RWPE1 (cell line): ENCODE data around the gene ARV1.
"Not testable (repeated sequence)": the region's sequence is repeated elsewhere in the genome, so short reads cannot be mapped to it uniquely, and the experiment has no call there.

Experiments
- CTCF ChIA-PET: fragments of 350-600 bp; sonication (Branson Sonifier 250); formaldehyde crosslinking; extraction: SDS; loops from one replicate; lab custom pipeline; 2021; lab: Yijun Ruan, JAX
- POLR2A ChIA-PET: fragments of 400-600 bp; formaldehyde crosslinking; extraction: SDS; loops from one replicate; lab custom pipeline; 2020; ENCODE audit warnings: antibody characterized with exemption; ENCODE audit not compliant: low non-redundant PET; lab: Yijun Ruan, JAX
- DNase-seq: peaks from one replicate; pipeline ENCODE4 v3.0.0; 2012; ENCODE audit warnings: low spot score
- H3K27ac ChIP-seq: fragments of 450-650 bp; 2 replicates; pipeline ENCODE4 v1.5.1; 2017
- TF ChIP-seq, protein P1 (sequence below): fragments of 450-650 bp; conservative IDR thresholded peaks from 2 replicates; pipeline ENCODE4 v1.5.1; 2017; ENCODE audit warnings: low read depth, mild to moderate bottlenecking

The ARV1 gene

GRCh38 chr1:230992100-230992774, 13.3 kb downstream of the ARV1 start:
- ChIA-PET POLR2A (no interaction called here), CTCF (no interaction called here)
- no peak for DNase-seq
- TF ChIP-seq, protein P1, sequence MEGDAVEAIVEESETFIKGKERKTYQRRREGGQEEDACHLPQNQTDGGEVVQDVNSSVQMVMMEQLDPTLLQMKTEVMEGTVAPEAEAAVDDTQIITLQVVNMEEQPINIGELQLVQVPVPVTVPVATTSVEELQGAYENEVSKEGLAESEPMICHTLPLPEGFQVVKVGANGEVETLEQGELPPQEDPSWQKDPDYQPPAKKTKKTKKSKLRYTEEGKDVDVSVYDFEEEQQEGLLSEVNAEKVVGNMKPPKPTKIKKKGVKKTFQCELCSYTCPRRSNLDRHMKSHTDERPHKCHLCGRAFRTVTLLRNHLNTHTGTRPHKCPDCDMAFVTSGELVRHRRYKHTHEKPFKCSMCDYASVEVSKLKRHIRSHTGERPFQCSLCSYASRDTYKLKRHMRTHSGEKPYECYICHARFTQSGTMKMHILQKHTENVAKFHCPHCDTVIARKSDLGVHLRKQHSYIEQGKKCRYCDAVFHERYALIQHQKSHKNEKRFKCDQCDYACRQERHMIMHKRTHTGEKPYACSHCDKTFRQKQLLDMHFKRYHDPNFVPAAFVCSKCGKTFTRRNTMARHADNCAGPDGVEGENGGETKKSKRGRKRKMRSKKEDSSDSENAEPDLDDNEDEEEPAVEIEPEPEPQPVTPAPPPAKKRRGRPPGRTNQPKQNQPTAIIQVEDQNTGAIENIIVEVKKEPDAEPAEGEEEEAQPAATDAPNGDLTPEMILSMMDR = no peak
- H3K27ac ChIP-seq = no peak overlapping the region

- DNase-seq = no peak
- TF ChIP-seq, protein P1 = no peak
- no peak overlapping the region for H3K27ac ChIP-seq
- ChIA-PET CTCF (no interaction called here), POLR2A (no interaction called here)
Observed at GRCh38 chr1:230994860-230995259, 16.0 kb downstream of the ARV1 start.

- TF ChIP-seq, protein P1 = no peak
- no peak for DNase-seq
- CTCF ChIA-PET = no interaction called here
- POLR2A ChIA-PET = no interaction called here
- no peak overlapping the region for H3K27ac ChIP-seq
Observed at GRCh38 chr1:231000201-231000600, 21.3 kb downstream of the ARV1 start.

GRCh38 chr1:231000639-231001038, 21.7 kb downstream of the ARV1 start:
- no peak overlapping the region for H3K27ac ChIP-seq
- TF ChIP-seq, protein P1 = no peak
- ChIA-PET CTCF (no interaction called here), POLR2A (no interaction called here)
- no peak for DNase-seq

GRCh38 chr1:231001892-231002291, 23.0 kb downstream of the ARV1 start:
- ChIA-PET CTCF (no interaction called here), POLR2A (no interaction called here)
- TF ChIP-seq, protein P1 = no peak
- DNase-seq = no peak
- no peak overlapping the region for H3K27ac ChIP-seq

- H3K27ac ChIP-seq, DNase-seq, POLR2A ChIA-PET, CTCF ChIA-PET: not testable (repeated sequence)
Observed at GRCh38 chr1:231007535-231007934, 28.6 kb downstream of the ARV1 start.

DNA sequence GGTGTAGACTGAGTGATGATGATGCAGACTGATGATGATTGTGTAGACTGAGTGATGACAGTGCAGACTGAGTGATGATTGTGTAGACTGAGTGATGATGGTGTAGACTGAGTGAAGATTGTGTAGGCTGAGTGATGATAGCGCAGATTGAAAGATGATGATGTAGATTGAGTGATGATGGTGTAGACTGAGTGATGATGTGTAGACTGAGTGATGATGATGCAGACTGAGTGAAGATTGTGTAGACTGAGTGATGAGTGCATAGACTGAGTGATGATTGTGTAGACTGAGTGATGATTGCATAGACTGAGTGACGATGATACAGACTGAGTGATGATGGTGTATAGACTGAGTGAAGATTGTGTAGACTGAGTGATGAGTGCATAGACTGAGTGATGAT, 32.5 kb downstream of the ARV1 start:
- POLR2A ChIA-PET = no interaction called here

More for the DNA sequence above, 32.5 kb downstream of the ARV1 start:
- no peak overlapping the region for H3K27ac ChIP-seq
- no peak for DNase-seq
- CTCF ChIA-PET = no interaction called here
- TF ChIP-seq, protein P1 = no peak
